Activated CD8-positive, alpha-beta T cell treated with anti-CD3 and anti-CD28 coated beads, Interleukin-2, amount 10 ng/mL, durations not matched to agents 7 days and 5 days (primary cell): Measurements from ENCODE around the gene HMGB1. TPM values are rescaled to one million over a fixed set of nuclear protein-coding genes. Genes with fewer than 3 reads are reported as not detected.
"Not testable (repeated sequence)": the region's sequence is repeated elsewhere in the genome, so short reads cannot be mapped to it uniquely, and the experiment has no call there.

Source experiments
- ATAC-seq: fragments of 150-1000 bp; cut with Tn5 transposase; one replicate; pipeline ENCODE4 v1.10.0; 2021; ENCODE audit warnings: moderate library complexity
- CTCF ChIA-PET: fragments of 350-600 bp; sonication (Branson Sonifier 250); formaldehyde crosslinking; loops from one replicate; lab custom pipeline; 2021; ENCODE audit warnings: antibody characterized with exemption; lab: Charles Lee
- POLR2A ChIA-PET: fragments of 350-600 bp; sonication (Branson Sonifier 250); formaldehyde crosslinking; loops from one replicate; lab custom pipeline; 2021; ENCODE audit warnings: antibody characterized with exemption; lab: Charles Lee
- DNase-seq: peaks from one replicate; pipeline ENCODE4 v3.0.0-alpha.2; 2020
- H3K27ac Mint-ChIP-seq: one replicate; pipeline ENCODE4 v1.8.0; 2021; ENCODE audit warnings: mild to moderate bottlenecking, mixed read lengths
- H3K27me3 Mint-ChIP-seq: one replicate; pipeline ENCODE4 v1.8.0; 2021; ENCODE audit warnings: low read depth, mixed read lengths
- H3K36me3 Mint-ChIP-seq: one replicate; pipeline ENCODE4 v1.8.0; 2021; ENCODE audit warnings: low read depth, mixed read lengths
- H3K4me1 Mint-ChIP-seq: one replicate; pipeline ENCODE4 v1.8.0; 2021; ENCODE audit warnings: low read depth, mixed read lengths
- H3K4me3 Mint-ChIP-seq: one replicate; pipeline ENCODE4 v1.8.0; 2021; ENCODE audit warnings: mild to moderate bottlenecking, mixed read lengths
- H3K9me3 Mint-ChIP-seq: one replicate; pipeline ENCODE4 v1.8.0; 2022; ENCODE audit warnings: mixed read lengths; ENCODE audit not compliant: insufficient read depth
- total RNA-seq, 2 experiments: library from RNA; stranded (reverse); gene quantifications; one replicate each; pipeline ENCODE4 v1.2.3, GENCODE V29; 2021

HMGB1 gene
- total RNA-seq, 2 experiments from 2014 or later = 650 to 662 TPM

- POLR2A ChIA-PET = interaction anchor here (1.0 kb wide), 1 partner anchor 20 kb away, joined by 3 read pairs; the partner anchor contains the start of gene HMGB1
- no peak overlapping the region for H3K4me3 Mint-ChIP-seq
- no peak for ATAC-seq
Measured at GRCh38 chr13:30446126-30446500, 19.6 kb downstream of the HMGB1 start.

DNA sequence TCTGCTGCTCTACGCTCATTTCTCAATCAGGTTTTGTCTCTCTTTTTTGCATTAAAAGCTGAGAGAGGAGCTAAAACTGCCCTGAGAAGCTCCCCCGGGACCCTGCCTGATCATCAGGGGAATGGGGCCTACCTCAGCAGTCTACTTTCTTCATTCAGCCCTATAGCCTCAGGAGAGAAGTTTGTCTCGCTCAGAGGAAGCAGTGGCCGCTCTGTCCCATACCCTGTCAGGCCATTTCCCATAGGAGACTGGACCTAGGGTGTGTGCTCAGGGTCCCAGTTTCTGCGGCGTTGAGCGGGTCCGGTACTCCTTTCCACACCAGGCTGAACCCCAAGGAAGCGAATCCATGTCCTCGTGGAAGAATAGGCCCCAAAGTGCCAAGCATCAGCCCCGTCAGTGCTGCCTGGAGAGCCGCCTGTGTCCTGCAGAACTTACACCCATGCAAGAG lies 21.8 kb downstream of the HMGB1 start:
- Mint-ChIP-seq H3K27ac (no peak overlapping the region), H3K4me3 (no peak overlapping the region), H3K9me3 (no peaks in the 10 kb centered on the region), H3K36me3 (no peaks in the 10 kb centered on the region), H3K4me1 (peaks cover 9% of the 10 kb centered on the region), H3K27me3 (peaks cover 10% of the 10 kb centered on the region)
- ChIA-PET POLR2A (no interaction called here), CTCF (no interaction called here)
- no peak for DNase-seq
- no peak for ATAC-seq

More at GRCh38 chr13:30446126-30446500, 19.6 kb downstream of the HMGB1 start:
- H3K27me3 Mint-ChIP-seq = peaks cover 10% of the 10 kb centered on the region
- DNase-seq = no peak
- no peaks in the 10 kb centered on the region for H3K9me3 Mint-ChIP-seq
- CTCF ChIA-PET = no interaction called here
- H3K4me1 Mint-ChIP-seq = peaks cover 7% of the 10 kb centered on the region
- H3K36me3 Mint-ChIP-seq = no peaks in the 10 kb centered on the region
- H3K27ac Mint-ChIP-seq = no peak overlapping the region

DNA sequence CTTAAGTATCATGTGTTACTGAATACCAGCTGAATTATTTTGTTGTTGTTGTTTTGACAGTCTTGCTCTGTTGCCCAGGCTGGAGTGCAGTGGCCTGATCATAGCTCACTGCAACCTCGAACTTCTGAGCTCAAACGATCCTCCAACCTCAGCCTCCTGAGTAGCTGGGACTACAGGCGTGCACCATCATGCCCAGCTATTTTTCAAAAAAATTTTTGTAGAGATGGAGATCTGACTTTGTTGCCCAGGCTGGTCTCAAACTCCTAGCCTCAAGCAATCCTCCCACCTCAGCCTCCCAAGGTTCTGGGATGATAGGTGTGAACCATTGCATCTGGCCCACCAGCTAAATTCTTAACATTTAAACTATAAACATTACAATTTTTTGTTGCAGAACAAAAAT lies 22.2 kb downstream of the HMGB1 start:
- H3K4me1 Mint-ChIP-seq, ATAC-seq, H3K4me3 Mint-ChIP-seq, CTCF ChIA-PET, DNase-seq, POLR2A ChIA-PET, H3K36me3 Mint-ChIP-seq, H3K27ac Mint-ChIP-seq, H3K9me3 Mint-ChIP-seq: not testable (repeated sequence)
- peaks cover 12% of the 10 kb centered on the region for H3K27me3 Mint-ChIP-seq

DNA sequence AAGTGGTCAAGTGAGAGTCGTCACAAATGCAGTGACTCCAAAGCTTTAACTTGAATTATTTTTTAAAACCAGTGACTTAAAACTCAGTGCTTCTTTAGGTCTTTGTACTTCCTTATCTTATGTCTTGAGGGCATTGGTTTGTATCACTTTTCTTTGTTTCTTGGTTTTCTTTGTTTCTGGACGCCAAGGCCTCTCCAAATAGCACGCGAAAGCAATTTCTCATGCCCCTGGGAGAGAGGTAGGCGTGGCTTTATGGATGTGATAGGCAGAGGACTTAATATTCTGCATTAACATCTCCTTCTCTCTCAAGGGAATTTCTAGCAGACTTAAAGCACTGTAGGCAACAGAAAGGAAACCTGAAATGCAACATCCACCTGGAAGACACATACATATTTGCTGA lies 22.8 kb downstream of the HMGB1 start:
- peaks cover 9% of the 10 kb centered on the region for H3K4me1 Mint-ChIP-seq
- no peak overlapping the region for H3K27ac Mint-ChIP-seq
- peaks cover 15% of the 10 kb centered on the region for H3K27me3 Mint-ChIP-seq
- no peak for DNase-seq
- no peaks in the 10 kb centered on the region for H3K9me3 Mint-ChIP-seq
- ChIA-PET CTCF (no interaction called here), POLR2A (no interaction called here)
- no peak for ATAC-seq
- H3K4me3 Mint-ChIP-seq = no peak overlapping the region
- H3K36me3 Mint-ChIP-seq = no peaks in the 10 kb centered on the region

DNA sequence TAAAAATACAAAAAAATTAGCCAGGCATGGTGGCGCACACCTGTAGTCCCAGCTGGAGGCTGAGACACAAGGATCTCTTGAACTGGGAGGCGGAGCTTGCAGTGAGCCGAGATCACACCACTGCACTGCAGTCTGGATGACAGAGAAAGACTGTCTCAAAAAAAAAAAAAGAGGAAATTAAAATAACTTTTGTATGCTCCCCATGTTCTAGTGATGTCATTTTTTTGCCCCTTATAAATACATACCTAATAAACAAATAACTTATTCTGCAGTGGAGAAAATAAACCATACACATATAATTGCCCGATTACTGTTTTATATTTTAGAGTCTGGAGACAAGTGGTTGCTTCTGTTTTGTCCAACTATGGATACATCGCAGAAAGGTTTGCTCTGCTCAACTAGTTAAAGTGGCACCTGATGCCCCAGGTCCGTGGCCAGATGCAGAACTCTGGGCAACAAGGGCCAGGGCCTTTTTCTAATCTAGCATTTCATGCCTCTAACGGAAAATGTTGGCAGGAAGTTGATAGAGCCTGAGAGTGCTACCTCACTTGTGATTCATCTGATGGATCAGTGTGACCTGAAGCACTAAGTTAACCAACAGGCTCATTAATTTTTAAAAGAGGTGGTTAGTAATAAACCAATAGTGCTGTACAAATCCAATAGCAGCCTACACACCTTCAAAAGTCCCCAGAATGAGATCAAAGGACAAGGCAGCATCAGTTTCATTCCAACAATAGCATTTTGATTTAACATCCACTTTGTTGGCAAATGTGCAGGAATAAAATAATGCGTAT lies 24.6 kb downstream of the HMGB1 start:
- no peaks in the 10 kb centered on the region for H3K9me3 Mint-ChIP-seq
- ATAC-seq (no peak), DNase-seq (no peak)
- peaks cover 8% of the 10 kb centered on the region for H3K4me1 Mint-ChIP-seq
- H3K4me3 Mint-ChIP-seq = no peak overlapping the region
- ChIA-PET POLR2A (no interaction called here), CTCF (interaction anchor here (1.2 to 1.6 kb wide), 2 partner anchors 12 to 14 kb away, joined by 3 to 4 read pairs; no protein-coding TSS in a partner anchor)
- no peak overlapping the region for H3K27ac Mint-ChIP-seq
- peaks cover 20% of the 10 kb centered on the region for H3K27me3 Mint-ChIP-seq
- no peaks in the 10 kb centered on the region for H3K36me3 Mint-ChIP-seq

- Mint-ChIP-seq H3K36me3 (no peaks in the 10 kb centered on the region), H3K27me3 (peaks cover 15% of the 10 kb centered on the region), H3K4me1 (peaks cover 8% of the 10 kb centered on the region), H3K4me3 (no peak overlapping the region), H3K9me3 (no peaks in the 10 kb centered on the region), H3K27ac (no peak overlapping the region)
- ATAC-seq = no peak
- ChIA-PET CTCF (interaction anchor here (1.6 kb wide), 1 partner anchor 306 kb away, joined by 6 read pairs; no protein-coding TSS in a partner anchor), POLR2A (no interaction called here)
- DNase-seq = no peak
Measured at GRCh38 chr13:30438286-30438685, 27.4 kb downstream of the HMGB1 start.

GRCh38 chr13:30437177-30437576 lies 28.6 kb downstream of the HMGB1 start:
- no peak overlapping the region for H3K27ac Mint-ChIP-seq
- ATAC-seq (no peak), DNase-seq (no peak)
- ChIA-PET CTCF (interaction anchor here (0.7 to 1.6 kb wide), 4 partner anchors 13 to 786 kb away, joined by 3 to 6 read pairs (median 3); no protein-coding TSS in a partner anchor), POLR2A (interaction anchor here (1.0 to 1.1 kb wide), 2 partner anchors 15 to 29 kb away, joined by 3 read pairs; partner anchors contain the start of genes HMGB1 and UBE2L5)
- H3K4me3 Mint-ChIP-seq = no peak overlapping the region
- no peaks in the 10 kb centered on the region for H3K9me3 Mint-ChIP-seq
- peaks cover 8% of the 10 kb centered on the region for H3K4me1 Mint-ChIP-seq
- H3K27me3 Mint-ChIP-seq = peaks cover 15% of the 10 kb centered on the region
- no peaks in the 10 kb centered on the region for H3K36me3 Mint-ChIP-seq

DNA sequence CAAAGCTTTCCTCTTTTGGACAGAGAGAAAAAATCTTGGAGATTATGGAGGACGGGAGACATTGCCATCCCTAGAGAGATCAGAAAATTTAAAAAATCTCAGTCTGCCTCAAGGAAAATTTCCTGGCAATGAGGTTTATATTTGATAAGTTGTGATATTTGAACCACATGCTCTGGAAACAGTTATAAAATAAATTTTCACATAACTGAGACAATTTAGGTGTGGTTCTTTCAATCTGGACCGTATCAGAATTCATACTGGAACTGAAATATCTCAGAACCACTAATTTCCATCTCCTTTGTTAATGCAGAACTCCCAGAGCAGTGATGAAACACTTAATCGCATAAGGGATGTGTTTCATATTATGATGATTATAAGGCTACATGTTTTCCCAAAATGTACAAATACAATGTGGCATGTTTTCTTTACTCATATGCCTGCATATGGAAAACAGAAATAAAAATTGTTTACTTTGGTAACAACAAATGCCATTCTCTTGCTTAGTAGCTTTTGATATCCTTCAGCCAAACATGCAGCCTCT lies 29.8 kb downstream of the HMGB1 start:
- POLR2A ChIA-PET = no interaction called here
- ATAC-seq = no peak

DNA sequence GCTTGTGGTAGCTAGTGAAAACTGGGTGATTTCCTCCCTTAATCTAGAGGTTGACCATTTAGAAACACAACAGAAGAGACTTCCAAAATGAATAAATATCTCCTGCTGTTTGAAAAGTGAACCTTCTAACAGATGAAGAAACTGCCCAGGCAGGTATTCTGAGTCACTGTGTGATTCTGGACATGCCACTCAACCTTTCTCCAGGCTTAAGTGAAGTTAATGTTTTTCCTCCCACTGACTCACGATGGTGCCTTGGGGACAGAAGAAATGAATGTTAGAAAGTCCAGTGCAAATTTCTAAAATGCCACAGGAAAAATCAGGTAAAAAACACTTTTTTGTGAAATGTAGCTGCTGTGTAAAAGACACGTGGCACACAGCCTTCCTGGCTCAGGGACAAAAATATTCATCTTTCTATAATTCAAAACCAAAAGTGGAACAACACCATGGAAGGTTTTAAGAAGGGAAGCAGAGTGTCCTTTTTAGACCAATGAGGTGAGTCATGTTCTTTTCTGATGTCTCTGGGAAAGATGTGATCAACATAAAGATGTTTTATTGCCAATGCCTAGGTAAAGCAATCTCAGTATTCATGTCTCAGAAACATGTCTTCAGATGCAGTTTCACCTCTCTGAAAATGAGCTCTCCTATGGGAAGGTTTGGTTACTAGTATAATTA lies 34.3 kb downstream of the HMGB1 start:
- peaks cover 33% of the 10 kb centered on the region for H3K4me1 Mint-ChIP-seq
- DNase-seq (no peak), ATAC-seq (no peak)
- no peak overlapping the region for H3K4me3 Mint-ChIP-seq
- no peaks in the 10 kb centered on the region for H3K9me3 Mint-ChIP-seq
- ChIA-PET POLR2A (no interaction called here), CTCF (interaction anchor here (1.2 to 3.0 kb wide), 3 partner anchors 57 to 317 kb away, joined by 3 to 10 read pairs (median 6); no protein-coding TSS in a partner anchor)
- H3K27me3 Mint-ChIP-seq = peaks cover 4% of the 10 kb centered on the region
- H3K36me3 Mint-ChIP-seq = no peaks in the 10 kb centered on the region
- no peak overlapping the region for H3K27ac Mint-ChIP-seq

More for the DNA sequence above, 29.8 kb downstream of the HMGB1 start:
- H3K36me3 Mint-ChIP-seq = no peaks in the 10 kb centered on the region
- no peak for DNase-seq
- no peaks in the 10 kb centered on the region for H3K9me3 Mint-ChIP-seq
- CTCF ChIA-PET = no interaction called here
- H3K4me3 Mint-ChIP-seq = no peak overlapping the region
- H3K27me3 Mint-ChIP-seq = peaks cover 15% of the 10 kb centered on the region
- H3K4me1 Mint-ChIP-seq = peaks cover 14% of the 10 kb centered on the region
- no peak overlapping the region for H3K27ac Mint-ChIP-seq

GRCh38 chr13:30429721-30430694 lies 35.7 kb downstream of the HMGB1 start:
- DNase-seq = no peak
- H3K9me3 Mint-ChIP-seq = no peaks in the 10 kb centered on the region
- H3K4me3 Mint-ChIP-seq = no peak overlapping the region
- no peak overlapping the region for H3K27ac Mint-ChIP-seq
- H3K4me1 Mint-ChIP-seq = peaks cover 33% of the 10 kb centered on the region
- ATAC-seq = peak; percentile 62
- H3K36me3 Mint-ChIP-seq = no peaks in the 10 kb centered on the region
- POLR2A ChIA-PET = interaction anchor here (0.7 kb wide), 1 partner anchor 34 kb away, joined by 4 read pairs; no protein-coding TSS in a partner anchor
- CTCF ChIA-PET = interaction anchor here (0.7 to 3.0 kb wide), 4 partner anchors 56 to 315 kb away, joined by 3 to 10 read pairs (median 4); no protein-coding TSS in a partner anchor
- H3K27me3 Mint-ChIP-seq = no peaks in the 10 kb centered on the region

- Mint-ChIP-seq H3K36me3 (no peaks in the 10 kb centered on the region), H3K27me3 (no peaks in the 10 kb centered on the region), H3K4me1 (peaks cover 32% of the 10 kb centered on the region), H3K9me3 (no peaks in the 10 kb centered on the region), H3K4me3 (no peak overlapping the region), H3K27ac (no peak overlapping the region)
- no peak for DNase-seq
- ChIA-PET POLR2A (interaction anchor here (0.7 kb wide), 1 partner anchor 35 kb away, joined by 4 read pairs; no protein-coding TSS in a partner anchor), CTCF (interaction anchor here (3.0 kb wide), 1 partner anchor 55 kb away, joined by 10 read pairs; no protein-coding TSS in a partner anchor)
- ATAC-seq = no peak
Measured at GRCh38 chr13:30429235-30429634, 36.5 kb downstream of the HMGB1 start.
